Gastrocnemius medialis (tissue), 4 donors: ENCODE measurements around the gene WWOX. TPM values are rescaled to one million over a fixed set of nuclear protein-coding genes. Genes with fewer than 3 reads are reported as not detected.

ENCODE experiments used
- ATAC-seq, 2 donors: fragments of 150-250 bp; one replicate each; pipeline ENCODE4 v1.9.1; 2016
- DNase-seq, 2 donors: peaks; one replicate each; pipeline ENCODE4 v3.0.0-alpha.2; 2019
- H3K27ac ChIP-seq, 4 donors: fragments of 200-600 bp; sonication (generic); 1 replicate in 1 of 4; 2 replicates in 3 of 4; pipeline ENCODE4 v1.5.1; 2016 to 2018; ENCODE audit warnings: mild to moderate bottlenecking in 2 of 4, moderate library complexity in 1 of 4
- H3K27me3 ChIP-seq, 3 donors: fragments of 200-600 bp; sonication (generic) in 2 of 3; 1 replicate in 1 of 3; 2 replicates in 2 of 3; pipeline versions ENCODE4 v1.5.1 to v1.6.0; 2016 to 2019; ENCODE audit warnings: mild to moderate bottlenecking in 1 of 3, moderate library complexity in 1 of 3
- H3K36me3 ChIP-seq, 2 donors: fragments of 200-600 bp; sonication (generic) in 1 of 2; one replicate each; pipeline ENCODE4 v1.5.1; 2017 to 2018
- H3K4me1 ChIP-seq, 2 donors: fragments of 200-600 bp; sonication (generic) in 1 of 2; one replicate each; pipeline ENCODE4 v1.5.1; 2016 to 2017; ENCODE audit warnings: mild to moderate bottlenecking in 2 of 2
- H3K4me3 ChIP-seq, 4 donors: fragments of 200-600 bp; sonication (generic) in 3 of 4; 1 replicate in 1 of 4; 2 replicates in 3 of 4; pipeline ENCODE4 v1.5.1; 2016 to 2019; ENCODE audit warnings: mild to moderate bottlenecking in 2 of 4
- H3K9me3 ChIP-seq, 3 donors: fragments of 200-600 bp; sonication (generic) in 2 of 3; 1 replicate in 1 of 3; 2 replicates in 2 of 3; pipeline ENCODE4 v1.5.1; 2016 to 2019
- CTCF ChIP-seq, 5 experiments: fragments of 450-650 bp in 3 of 5; fragments of 200-600 bp in 2 of 5; sonication (generic) in 2 of 5; IDR thresholded peaks in 4 of 5; conservative IDR thresholded peaks in 1 of 5; 1 replicate in 4 of 5; 2 replicates in 1 of 5; pipeline ENCODE4 v1.5.1; 2016 to 2019; ENCODE audit warnings: antibody characterized with exemption in 5 of 5, mild to moderate bottlenecking in 3 of 5, moderate library complexity in 3 of 5
- POLR2A ChIP-seq, 2 donors: fragments of 450-650 bp; IDR thresholded peaks; one replicate each; pipeline ENCODE4 v1.6.1; 2017; ENCODE audit warnings: antibody characterized with exemption in 2 of 2, mild to moderate bottlenecking in 2 of 2, moderate library complexity in 2 of 2
- in situ Hi-C, 4 donors: fragments of 200-750 bp; cut with MboI; loops; one replicate each; pipeline versions ENCODE4 v1.15.0 to v1.8.0; 2017; ENCODE audit warnings: low sequenced_read_pairs in 4 of 4
- intact Hi-C: fragments of 100-400 bp; cut with DNase I; formaldehyde crosslinking; loops from one replicate; pipeline ENCODE4 v1.15.1; 2023; ENCODE audit warnings: low total_unique reads
- total RNA-seq, 4 donors: library from RNA; depleted of rRNA; stranded (reverse); fragments of >200 nt; gene quantifications; one replicate each; pipeline versions ENCODE4 v1.1.0 to v1.2.3, GENCODE V29; 2016

WWOX gene
- total RNA-seq, 4 donors from 2014 or later = 3.3 to 13.0 (median 6.0) TPM

GRCh38 chr16:78375055-78375679 lies 275.7 kb downstream of the WWOX start:
- ATAC-seq (no peak), DNase-seq (no peak)
- H3K4me1 ChIP-seq = peaks cover 3 to 4% of the 10 kb centered on the region in 2 donors
- H3K9me3 ChIP-seq = no peaks in the 10 kb centered on the region
- intact Hi-C loops (no loop called here), in situ Hi-C loops (no loop called here)
- H3K27me3 ChIP-seq = no peaks in the 10 kb centered on the region
- TF ChIP-seq POLR2A (IDR thresholded peaks at IDR 0.05) (no peak), CTCF (IDR thresholded peaks at IDR 0.05 in 4 of 5, conservative IDR thresholded peaks at IDR 0.05 in 1 of 5) (no peak)
- no peak overlapping the region for H3K4me3 ChIP-seq
- no peaks in the 10 kb centered on the region for H3K36me3 ChIP-seq
- H3K27ac ChIP-seq = peak overlapping the region in 1 of 4 donors; percentile 24

GRCh38 chr16:78376452-78376851 lies 277.0 kb downstream of the WWOX start:
- Histone ChIP-seq H3K36me3 (no peaks in the 10 kb centered on the region), H3K27me3 (no peaks in the 10 kb centered on the region), H3K4me1 (peaks cover 3 to 4% of the 10 kb centered on the region in 2 donors), H3K4me3 (no peak overlapping the region), H3K9me3 (no peaks in the 10 kb centered on the region), H3K27ac (no peak overlapping the region)
- no peak for TF ChIP-seq POLR2A (IDR thresholded peaks at IDR 0.05)
- TF ChIP-seq CTCF (IDR thresholded peaks at IDR 0.05 in 4 of 5, conservative IDR thresholded peaks at IDR 0.05 in 1 of 5) = no peak
- DNase-seq (no peak), ATAC-seq (no peak)
- in situ Hi-C loops (no loop called here), intact Hi-C loops (no loop called here)

GRCh38 chr16:78377312-78377711 lies 277.9 kb downstream of the WWOX start:
- in situ Hi-C loops (no loop called here), intact Hi-C loops (no loop called here)

GRCh38 chr16:78381060-78381459 lies 281.6 kb downstream of the WWOX start:
- no peak for TF ChIP-seq CTCF (IDR thresholded peaks at IDR 0.05 in 4 of 5, conservative IDR thresholded peaks at IDR 0.05 in 1 of 5)
- no peak for TF ChIP-seq POLR2A (IDR thresholded peaks at IDR 0.05)
- DNase-seq = no peak
- no peaks in the 10 kb centered on the region for H3K27me3 ChIP-seq
- peaks cover 0 to 3% of the 10 kb centered on the region in 2 donors for H3K4me1 ChIP-seq
- H3K27ac ChIP-seq = no peak overlapping the region
- H3K4me3 ChIP-seq = no peak overlapping the region
- no peak for ATAC-seq
- no peaks in the 10 kb centered on the region for H3K9me3 ChIP-seq
- H3K36me3 ChIP-seq = no peaks in the 10 kb centered on the region
- intact Hi-C loops = no loop called here
- in situ Hi-C loops = no loop called here

More at GRCh38 chr16:78377312-78377711, 277.9 kb downstream of the WWOX start:
- Histone ChIP-seq H3K4me1 (peaks cover 3 to 4% of the 10 kb centered on the region in 2 donors), H3K27me3 (no peaks in the 10 kb centered on the region), H3K9me3 (no peaks in the 10 kb centered on the region), H3K4me3 (no peak overlapping the region), H3K27ac (no peak overlapping the region), H3K36me3 (no peaks in the 10 kb centered on the region)
- ATAC-seq (no peak), DNase-seq (no peak)
- TF ChIP-seq POLR2A (IDR thresholded peaks at IDR 0.05) (no peak), CTCF (IDR thresholded peaks at IDR 0.05 in 4 of 5, conservative IDR thresholded peaks at IDR 0.05 in 1 of 5) (no peak)

GRCh38 chr16:78383118-78383517 lies 283.7 kb downstream of the WWOX start:
- H3K9me3 ChIP-seq = no peaks in the 10 kb centered on the region
- DNase-seq (no peak), ATAC-seq (no peak)
- in situ Hi-C loops = no loop called here
- no peaks in the 10 kb centered on the region for H3K36me3 ChIP-seq
- H3K4me3 ChIP-seq = no peak overlapping the region
- H3K27ac ChIP-seq = no peak overlapping the region
- intact Hi-C loops = no loop called here
- TF ChIP-seq POLR2A (IDR thresholded peaks at IDR 0.05) (no peak), CTCF (IDR thresholded peaks at IDR 0.05 in 4 of 5, conservative IDR thresholded peaks at IDR 0.05 in 1 of 5) (no peak)
- H3K4me1 ChIP-seq = peaks cover 3 to 8% of the 10 kb centered on the region in 2 donors
- no peaks in the 10 kb centered on the region for H3K27me3 ChIP-seq
